DOHH2 (cell line): ENCODE results near the gene OLFM3.

Source experiments
- CTCF ChIP-seq: fragments of 200-600 bp; sonication (generic); IDR thresholded peaks from one replicate; pipeline ENCODE4 v1.5.1; 2014; ENCODE audit warnings: antibody characterized with exemption, mild to moderate bottlenecking, low read depth, low read length; ENCODE audit not compliant: poor library complexity, severe bottlenecking
- EZH2phosphoT487 ChIP-seq: fragments of 200-600 bp; sonication (generic); IDR thresholded peaks from 2 replicates; pipeline ENCODE4 v1.6.1; 2017; ENCODE audit warnings: borderline replicate concordance, mild to moderate bottlenecking, antibody characterized with exemption, low read length, moderate library complexity, mixed read lengths

DNA sequence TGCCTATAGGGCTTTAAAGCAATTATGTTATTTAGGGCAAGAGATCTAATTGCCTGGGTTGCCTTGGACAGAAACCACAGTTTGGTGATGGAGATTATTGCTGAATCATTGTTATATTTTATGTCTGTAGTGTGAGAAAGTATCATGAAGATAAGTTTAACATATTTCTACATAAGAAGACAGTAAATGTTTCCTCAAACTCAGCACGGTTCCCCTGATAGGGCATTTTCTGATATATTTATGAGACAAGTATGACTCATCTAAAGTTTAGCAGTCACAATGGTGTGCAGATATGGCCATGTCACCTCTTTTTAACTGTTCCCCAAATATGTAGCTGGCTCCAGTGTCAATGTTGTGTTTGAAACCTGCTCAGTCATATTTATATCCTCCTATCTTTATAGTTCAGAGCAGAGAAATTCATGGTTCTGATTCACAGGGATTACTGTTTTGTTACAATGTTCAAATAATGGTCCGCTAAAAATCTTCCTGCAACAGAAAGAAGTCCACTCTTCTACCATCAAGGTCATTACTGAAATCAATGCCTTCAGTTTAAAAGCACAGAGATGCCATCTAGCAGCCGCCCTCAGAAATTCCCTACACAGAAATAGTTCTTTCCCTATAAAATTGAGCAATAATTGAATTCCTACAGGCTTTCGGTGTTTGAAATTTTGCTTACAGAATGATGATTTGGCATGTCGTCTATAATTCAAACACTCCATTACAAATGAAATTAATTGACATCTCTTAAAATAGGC, 3.7 kb downstream of the OLFM3 start:
- TF ChIP-seq CTCF (no peak), EZH2phosphoT487 (no peak)
